Smooth muscle cell (in vitro differentiated cells): ENCODE data around the gene ADCY4. TPM values are rescaled to one million over a fixed set of nuclear protein-coding genes. Genes with fewer than 3 reads are reported as not detected.

Experiments used
- DNase-seq: peaks from one replicate; lab custom pipeline; 2025; ENCODE audit not compliant: unreplicated experiment; lab: John Stamatoyannopoulos, UW
- H2AFZ ChIP-seq: fragments of 200-600 bp; sonication (generic); 2 replicates; pipeline ENCODE4 v1.6.0; 2016; ENCODE audit warnings: antibody characterized with exemption, low read depth, mild to moderate bottlenecking
- H3F3A ChIP-seq: fragments of 200-600 bp; sonication (generic); 2 replicates; pipeline ENCODE4 v1.6.0; 2017; ENCODE audit warnings: antibody characterized with exemption, low read depth
- H3K27ac ChIP-seq: fragments of 200-600 bp; sonication (generic); 2 replicates; pipeline ENCODE4 v1.5.1; 2016; ENCODE audit warnings: low read depth, mild to moderate bottlenecking
- H3K27me3 ChIP-seq: fragments of 200-600 bp; sonication (generic); 2 replicates; pipeline ENCODE4 v1.6.1; 2016; ENCODE audit warnings: low read depth, mild to moderate bottlenecking
- H3K36me3 ChIP-seq: fragments of 200-600 bp; sonication (generic); 2 replicates; pipeline ENCODE4 v1.5.1; 2016; ENCODE audit warnings: low read depth
- H3K4me1 ChIP-seq: fragments of 200-600 bp; sonication (generic); 2 replicates; pipeline ENCODE4 v1.5.1; 2016; ENCODE audit warnings: low read depth
- H3K4me2 ChIP-seq: fragments of 200-600 bp; sonication (generic); 2 replicates; pipeline ENCODE4 v1.6.0; 2016; ENCODE audit warnings: mild to moderate bottlenecking
- H3K4me3 ChIP-seq: fragments of 200-600 bp; sonication (generic); 2 replicates; pipeline ENCODE4 v1.5.1; 2016; ENCODE audit warnings: mild to moderate bottlenecking
- H3K79me2 ChIP-seq: fragments of 200-600 bp; sonication (generic); 2 replicates; pipeline ENCODE4 v1.6.0; 2016; ENCODE audit warnings: low read depth, mild to moderate bottlenecking
- H3K9ac ChIP-seq: fragments of 200-600 bp; sonication (generic); 2 replicates; pipeline ENCODE4 v1.6.0; 2016; ENCODE audit warnings: low read depth
- H3K9me3 ChIP-seq: fragments of 200-600 bp; sonication (generic); replicated peaks from 2 replicates; pipeline ENCODE4 v1.5.1; 2016; ENCODE audit warnings: low read depth
- H4K20me1 ChIP-seq: fragments of 200-600 bp; sonication (generic); 2 replicates; pipeline ENCODE4 v1.6.0; 2016; ENCODE audit warnings: low read depth
- CTCF ChIP-seq: fragments of 200-600 bp; sonication (generic); IDR thresholded peaks from 2 replicates; pipeline ENCODE4 v1.5.1; 2017; ENCODE audit warnings: borderline replicate concordance, mild to moderate bottlenecking, antibody characterized with exemption; ENCODE audit not compliant: insufficient read depth, poor library complexity, severe bottlenecking
- WGBS: methylation state at CpG from one replicate; pipeline ENCODE4 v1.1.7; 2016; ENCODE audit warnings: low lambda C conversion rate; 5-methylcytosine and 5-hydroxymethylcytosine counted together
- polyA plus RNA-seq: library from polyadenylated mRNA; unstranded; fragments of >200 nt; fragmentation: Nextera tagmentation; extraction: Ambion mirVana; gene quantifications from 2 replicates; pipeline ENCODE4 v1.2.1, GENCODE V29; 2016
- total RNA-seq: library from RNA; depleted of rRNA; stranded (reverse); fragments of >200 nt; gene quantifications from 2 replicates; pipeline ENCODE4 v1.2.3, GENCODE V29; 2014

Gene ADCY4
- total and polyA plus RNA-seq, 2 experiments from 2014 or later = 0.13 TPM; not detected in 1

DNA sequence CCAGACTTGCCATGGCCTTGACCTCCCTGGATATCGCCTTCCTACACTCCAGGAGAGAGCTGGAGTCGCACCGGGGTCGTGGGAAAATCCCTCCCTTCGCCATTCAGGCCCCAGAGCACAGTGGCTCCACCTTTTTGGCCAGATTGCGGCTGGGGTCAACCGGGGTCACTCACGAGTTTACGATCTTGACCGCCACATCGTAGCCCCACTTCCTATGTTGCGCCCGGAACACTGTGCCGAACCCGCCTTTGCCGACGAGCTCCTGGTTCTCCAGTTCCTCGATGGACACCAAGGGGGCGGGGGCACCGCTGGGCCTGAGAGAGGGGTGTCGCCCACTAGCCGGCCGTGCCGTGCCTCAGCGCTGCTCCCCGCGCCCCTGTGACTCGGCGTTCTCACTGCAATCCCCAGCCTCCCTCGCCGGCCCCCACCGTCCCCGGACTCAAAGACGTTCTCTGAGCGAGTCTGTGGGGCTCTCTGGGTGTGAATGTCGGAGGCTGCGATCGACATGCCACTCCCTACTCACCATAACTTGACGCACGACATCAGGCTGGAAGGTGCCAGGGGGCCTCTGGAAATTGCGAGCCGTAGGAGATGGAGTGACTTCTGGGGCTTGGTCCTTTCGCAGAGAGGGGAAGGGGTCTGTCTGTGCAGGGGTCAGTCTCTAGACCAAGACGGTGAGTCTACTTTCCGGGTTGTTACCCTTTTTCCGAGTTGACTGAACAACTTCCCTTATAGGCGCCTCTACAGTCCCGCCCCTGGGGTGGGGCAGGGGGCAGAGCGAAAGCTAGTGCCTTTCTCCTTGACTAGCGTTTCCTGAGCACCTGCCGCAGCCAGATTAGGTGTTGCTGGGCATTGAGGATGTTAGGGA lies 4.6 kb upstream of the ADCY4 start, which contains the start of gene RIPK3:
Gene RIPK3, minus strand, starts transcription at position 708 of the 868 bp plus-strand sequence. Its CDS starts 165 bp downstream, at position 543.
- H3K27me3 ChIP-seq = peaks cover 92% of the 10 kb centered on the region
- no peak within 1 kb of the TSS for H3K9ac ChIP-seq
- no peak for TF ChIP-seq CTCF
- DNase-seq = no peak
- peak within 1 kb of the TSS; percentile 87 for H3K4me2 ChIP-seq
- no peak within 1 kb of the TSS for H3K27ac ChIP-seq
- H3K4me3 ChIP-seq = peak within 1 kb of the TSS; percentile 57
- no peaks in the 10 kb centered on the region for H3K79me2 ChIP-seq
- H3K9me3 ChIP-seq = no peaks in the 10 kb centered on the region
- no peaks in the 10 kb centered on the region for H4K20me1 ChIP-seq
- no peaks in the 10 kb centered on the region for H3F3A ChIP-seq
- peaks cover 7% of the 10 kb centered on the region for H3K4me1 ChIP-seq
- H3K36me3 ChIP-seq = no peaks in the 10 kb centered on the region
- peak within 1 kb of the TSS; percentile 86 for H2AFZ ChIP-seq
- 12% methylated on average over 48 of the region's 51 CpGs for WGBS

DNA sequence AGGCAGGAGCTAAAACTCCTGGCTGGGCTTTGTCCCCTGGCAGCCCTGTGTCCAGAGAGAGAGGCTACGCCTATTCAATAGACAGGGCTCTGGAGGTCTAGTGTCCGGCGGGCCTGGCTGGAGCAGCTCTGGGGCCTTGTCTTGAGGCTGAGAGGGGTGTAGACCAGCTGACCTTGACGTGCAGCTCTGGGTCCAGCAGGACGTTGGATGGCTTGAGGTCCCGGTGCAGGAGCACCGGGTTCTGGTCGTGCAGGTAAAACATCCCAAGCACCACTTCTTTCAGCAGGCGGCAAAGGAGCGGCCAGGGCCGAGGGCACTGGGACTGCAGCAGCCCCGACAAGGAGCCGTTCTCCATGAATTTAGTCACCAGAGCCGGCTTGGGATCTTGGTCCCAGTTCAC lies 4.0 kb upstream of the ADCY4 start:
- no peaks in the 10 kb centered on the region for H4K20me1 ChIP-seq
- no peak overlapping the region for H3K9ac ChIP-seq
- no peak overlapping the region for H3K4me3 ChIP-seq
- H3K4me2 ChIP-seq = peak overlapping the region; percentile 87
- H3K4me1 ChIP-seq = peaks cover 11% of the 10 kb centered on the region
- WGBS = 78% methylated on average over 14 of the region's 14 CpGs
- no peak overlapping the region for H2AFZ ChIP-seq
- no peaks in the 10 kb centered on the region for H3K36me3 ChIP-seq
- no peaks in the 10 kb centered on the region for H3F3A ChIP-seq
- H3K79me2 ChIP-seq = no peaks in the 10 kb centered on the region
- no peak overlapping the region for H3K27ac ChIP-seq
- DNase-seq = no peak
- H3K9me3 ChIP-seq = no peaks in the 10 kb centered on the region
- no peak for TF ChIP-seq CTCF
- peaks cover 97% of the 10 kb centered on the region for H3K27me3 ChIP-seq

DNA sequence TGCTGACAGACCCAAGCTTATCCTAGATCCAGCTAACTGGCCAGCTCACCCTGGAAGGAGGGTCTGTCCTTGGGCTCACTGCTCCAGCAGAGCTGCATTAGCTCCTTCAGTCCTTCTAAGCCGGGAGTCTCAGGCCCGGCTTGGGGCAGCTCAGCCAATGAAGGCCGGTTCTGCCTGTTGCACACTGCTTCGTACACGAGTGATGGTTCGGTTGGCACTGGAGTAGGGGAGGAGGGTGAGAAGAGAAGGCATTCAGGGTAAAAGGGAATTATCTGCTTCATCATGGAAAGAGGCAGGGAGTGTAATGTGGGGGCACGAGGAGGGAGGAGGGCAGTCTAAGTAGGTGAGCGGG lies 2.9 kb upstream of the ADCY4 start:
- peaks cover 11% of the 10 kb centered on the region for H3K4me1 ChIP-seq
- no peaks in the 10 kb centered on the region for H3K79me2 ChIP-seq
- H3K9me3 ChIP-seq = no peaks in the 10 kb centered on the region
- no peak overlapping the region for H3K27ac ChIP-seq
- no peak overlapping the region for H3K4me3 ChIP-seq
- DNase-seq = no peak
- no peak overlapping the region for H3K9ac ChIP-seq
- no peak for TF ChIP-seq CTCF
- peaks cover 97% of the 10 kb centered on the region for H3K27me3 ChIP-seq
- no peaks in the 10 kb centered on the region for H4K20me1 ChIP-seq
- H3K36me3 ChIP-seq = no peaks in the 10 kb centered on the region
- 86% methylated on average over 8 of the region's 8 CpGs for WGBS
- no peaks in the 10 kb centered on the region for H3F3A ChIP-seq
- H3K4me2 ChIP-seq = no peak overlapping the region
- no peak overlapping the region for H2AFZ ChIP-seq
